Stomach smooth muscle (tissue), 2 donors: Measurements from ENCODE around the gene BICD1.

Source experiments
- H3K27ac ChIP-seq: one replicate; pipeline ENCODE4 v1.7.0; 2013; ENCODE audit warnings: mild to moderate bottlenecking, low read length, inconsistent platforms
- H3K27me3 ChIP-seq, 2 donors: one replicate each; pipeline ENCODE4 v1.7.0; 2013; ENCODE audit warnings: low read length in 2 of 2; ENCODE audit not compliant: insufficient read depth in 2 of 2, control insufficient read depth in 1 of 2
- H3K36me3 ChIP-seq, 2 donors: one replicate each; pipeline ENCODE4 v1.7.0; 2013; ENCODE audit warnings: low read length in 2 of 2; ENCODE audit not compliant: control insufficient read depth in 2 of 2, insufficient read depth in 2 of 2
- H3K4me1 ChIP-seq: one replicate; pipeline ENCODE4 v1.7.0; 2013; ENCODE audit warnings: low read length; ENCODE audit not compliant: control insufficient read depth, insufficient read depth
- H3K4me3 ChIP-seq, 2 donors: one replicate each; pipeline ENCODE4 v1.7.0; 2013; ENCODE audit warnings: low read length in 2 of 2
- H3K9ac ChIP-seq, 2 donors: one replicate each; pipeline ENCODE4 v1.7.0; 2013; ENCODE audit warnings: low read length in 2 of 2, mild to moderate bottlenecking in 1 of 2
- H3K9me3 ChIP-seq, 2 donors: one replicate each; pipeline ENCODE4 v1.7.0; 2013; ENCODE audit warnings: low read length in 2 of 2; ENCODE audit not compliant: control insufficient read depth in 2 of 2
- donor health status: healthy.
- donor health status: Pancreatic carcinoma.

Gene BICD1

DNA sequence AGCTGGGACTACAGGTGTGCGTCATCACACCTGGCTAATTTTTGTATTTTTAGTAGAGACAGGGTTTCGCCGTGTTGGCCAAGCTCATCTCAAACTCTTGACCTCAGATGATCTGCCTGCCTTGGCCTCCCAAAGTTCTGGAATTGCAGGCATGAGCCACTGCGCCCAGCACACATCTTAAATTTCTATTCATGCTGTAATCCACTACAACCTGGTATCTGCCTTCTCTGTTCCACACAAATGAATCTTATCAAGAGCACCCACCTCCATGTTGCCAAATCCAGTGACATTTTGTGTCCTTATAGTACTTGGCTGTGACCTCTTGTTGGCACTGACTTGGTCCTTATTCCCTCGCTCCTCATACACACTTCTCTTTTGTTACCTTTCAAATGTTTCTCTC is 5.8 kb upstream of the BICD1 start:
- Histone ChIP-seq H3K9me3 (no peaks in the 10 kb centered on the region), H3K36me3 (no peaks in the 10 kb centered on the region), H3K4me1 (no peaks in the 10 kb centered on the region), H3K27me3 (no peaks in the 10 kb centered on the region), H3K4me3 (no peak overlapping the region), H3K27ac (no peak overlapping the region), H3K9ac (no peak overlapping the region)

DNA sequence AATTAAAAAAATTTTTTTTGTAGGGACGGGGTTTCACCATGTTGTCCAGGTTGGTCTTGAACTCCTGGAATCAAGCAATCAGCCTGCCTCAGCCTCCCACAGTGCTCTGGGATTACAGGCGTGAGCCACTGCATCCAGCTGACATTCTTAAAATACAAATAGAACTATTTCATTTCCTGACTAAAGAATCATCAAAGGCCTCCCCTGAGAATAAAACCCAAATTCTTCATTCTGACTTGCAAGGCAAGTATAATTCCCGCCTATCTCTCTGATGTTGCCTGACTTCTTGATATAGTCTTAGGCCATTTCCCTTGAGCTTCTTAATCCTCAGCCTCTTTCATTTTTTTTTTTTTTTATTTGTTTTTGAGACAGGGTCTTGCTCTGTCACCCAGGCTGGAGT is 4.4 kb upstream of the BICD1 start:
- peaks cover 4% of the 10 kb centered on the region for H3K4me1 ChIP-seq
- no peak overlapping the region for H3K9ac ChIP-seq
- no peak overlapping the region for H3K27ac ChIP-seq
- H3K27me3 ChIP-seq: no peaks in the 10 kb centered on the region
- no peaks in the 10 kb centered on the region for H3K36me3 ChIP-seq
- no peaks in the 10 kb centered on the region for H3K9me3 ChIP-seq
- no peak overlapping the region for H3K4me3 ChIP-seq

DNA sequence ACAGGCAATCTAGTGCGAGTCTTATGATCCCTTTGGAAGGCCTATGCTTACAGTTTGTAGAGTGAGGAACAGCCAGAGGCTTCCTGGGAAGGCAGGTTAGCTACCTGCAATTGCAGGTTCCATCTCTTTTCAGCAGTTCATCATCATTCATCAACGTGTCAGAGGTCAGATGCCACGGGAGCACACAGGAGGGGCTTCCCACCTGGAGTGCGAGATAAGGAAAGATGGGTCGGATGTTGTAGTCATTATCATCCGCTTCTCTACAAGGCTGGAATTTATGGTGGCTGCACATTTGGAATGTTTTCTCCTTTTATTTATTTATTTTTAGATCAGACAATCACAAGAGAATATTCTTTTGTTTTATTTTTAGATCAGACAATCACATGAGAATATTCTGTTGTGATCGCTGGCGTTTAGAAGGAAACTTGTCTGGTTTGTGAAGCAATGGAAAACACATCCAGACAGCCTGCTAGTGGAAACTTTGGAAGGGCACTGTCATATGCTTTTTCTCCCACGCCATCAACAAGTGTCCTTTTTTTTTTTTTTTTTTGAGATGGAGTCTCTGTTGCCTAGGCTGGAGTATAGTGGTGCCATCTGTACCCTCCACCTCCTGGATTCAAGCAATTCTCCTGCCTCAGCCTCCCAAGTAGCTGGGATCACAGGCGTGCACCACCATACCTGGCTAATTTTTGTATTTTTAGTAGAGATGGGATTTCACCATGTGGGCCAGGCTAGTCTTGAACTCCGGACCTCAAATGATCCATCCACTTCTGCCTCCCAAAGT is 1.9 kb upstream of the BICD1 start:
- Histone ChIP-seq H3K9me3 (no peaks in the 10 kb centered on the region), H3K4me1 (peaks cover 12% of the 10 kb centered on the region), H3K27ac (no peak overlapping the region), H3K27me3 (no peaks in the 10 kb centered on the region), H3K9ac (no peak overlapping the region), H3K36me3 (no peaks in the 10 kb centered on the region), H3K4me3 (no peak overlapping the region)

DNA sequence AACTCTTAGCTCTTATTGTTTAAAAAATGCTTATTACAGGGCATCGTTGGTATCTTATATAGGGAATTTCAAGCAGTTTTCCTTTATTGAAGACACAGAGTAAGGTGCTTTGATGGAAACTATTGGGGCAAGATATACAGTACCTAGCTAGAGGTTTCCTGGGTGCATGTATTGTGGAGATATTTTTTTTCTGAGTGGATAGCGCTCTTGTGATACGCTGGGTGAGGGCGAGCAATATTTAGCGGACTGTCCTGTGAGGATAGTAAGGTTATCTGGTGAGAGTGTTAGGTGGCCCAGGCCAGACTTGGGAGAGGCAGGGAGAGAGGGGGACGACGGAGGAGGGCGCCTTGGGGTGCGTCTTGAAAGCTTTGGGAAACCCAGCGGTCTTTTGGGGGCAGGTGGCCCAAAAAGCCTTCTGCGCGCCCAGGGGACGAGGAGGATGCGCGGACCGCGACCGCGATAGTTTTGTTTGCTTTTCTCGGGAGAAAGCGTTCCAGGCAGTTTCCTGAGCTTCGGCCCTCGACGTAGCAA is 596 bp upstream of the BICD1 start:
- no peaks in the 10 kb centered on the region for H3K36me3 ChIP-seq
- no peaks in the 10 kb centered on the region for H3K9me3 ChIP-seq
- H3K9ac ChIP-seq: peak overlapping the region; percentile 64 to 79
- peaks cover 15% of the 10 kb centered on the region for H3K4me1 ChIP-seq
- peak overlapping the region; percentile 49 to 94 for H3K4me3 ChIP-seq
- no peaks in the 10 kb centered on the region for H3K27me3 ChIP-seq
- peak overlapping the region; percentile 90 for H3K27ac ChIP-seq

DNA sequence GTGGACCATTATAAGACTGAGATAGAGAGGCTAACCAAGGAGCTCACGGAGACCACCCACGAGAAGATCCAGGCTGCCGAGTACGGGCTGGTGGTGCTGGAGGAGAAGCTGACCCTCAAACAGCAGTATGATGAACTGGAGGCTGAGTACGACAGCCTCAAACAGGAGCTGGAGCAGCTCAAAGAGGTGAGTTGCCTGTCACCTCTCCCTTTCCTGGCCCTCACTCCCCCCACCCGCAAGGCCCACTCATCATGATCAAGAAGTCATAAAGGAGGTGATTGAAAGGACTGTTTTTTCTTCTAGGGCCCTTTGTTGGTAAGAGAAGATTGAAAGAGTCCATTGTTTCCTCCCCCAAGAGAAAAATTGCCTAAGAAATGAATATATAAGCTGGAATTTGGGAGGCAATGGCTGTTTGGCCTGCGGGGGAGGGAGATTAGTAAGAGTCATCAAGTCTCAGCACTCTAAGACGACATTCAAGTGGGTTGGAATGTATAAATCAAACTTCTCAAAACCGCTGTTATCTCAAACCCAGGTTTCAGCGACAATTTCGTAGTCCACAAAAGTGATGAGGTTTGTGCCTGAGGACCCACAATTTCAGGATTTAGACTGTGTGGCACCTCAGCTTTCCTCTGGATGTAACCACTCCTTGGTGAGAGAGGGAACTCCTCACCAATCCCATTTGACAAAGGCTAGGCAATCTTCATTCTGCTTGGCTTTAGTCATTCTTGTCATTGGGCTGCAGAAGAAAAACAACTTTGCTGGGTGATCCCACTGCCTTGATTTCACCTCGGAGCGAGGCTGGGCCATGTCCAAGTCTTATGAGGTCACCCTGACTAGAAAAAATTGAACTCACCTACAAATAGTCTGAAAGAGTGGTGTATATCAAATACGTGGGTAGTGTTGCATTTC is 966 bp downstream of the BICD1 start:
- H3K27me3 ChIP-seq: no peaks in the 10 kb centered on the region
- no peaks in the 10 kb centered on the region for H3K36me3 ChIP-seq
- H3K9me3 ChIP-seq: no peaks in the 10 kb centered on the region
- peaks cover 15% of the 10 kb centered on the region for H3K4me1 ChIP-seq
- H3K9ac ChIP-seq: peak overlapping the region; percentile 84 to 91
- peak overlapping the region; percentile 94 to 95 for H3K4me3 ChIP-seq
- H3K27ac ChIP-seq: peak overlapping the region; percentile 90

DNA sequence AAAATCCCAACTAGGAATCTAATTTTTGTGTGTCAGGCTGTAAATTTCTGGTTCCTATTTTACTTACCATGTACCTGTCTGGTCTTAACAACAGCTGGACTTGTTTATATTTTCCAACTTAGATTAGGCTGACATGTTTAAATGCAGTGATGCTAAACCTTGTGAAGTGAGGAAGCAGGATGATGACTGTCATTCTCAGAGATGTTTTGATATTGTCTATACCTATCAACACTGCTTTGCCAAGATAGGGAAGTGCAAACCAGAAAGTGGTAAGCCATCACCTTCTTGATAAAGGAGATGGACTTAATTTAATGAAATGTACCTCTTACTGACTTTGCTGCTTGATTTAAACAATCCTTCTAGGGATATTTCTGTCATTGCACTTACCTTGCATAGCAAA is 2.1 kb downstream of the BICD1 start:
- H3K9ac ChIP-seq: no peak overlapping the region
- no peak overlapping the region for H3K4me3 ChIP-seq
- H3K9me3 ChIP-seq: no peaks in the 10 kb centered on the region
- H3K4me1 ChIP-seq: peaks cover 15% of the 10 kb centered on the region
- H3K27ac ChIP-seq: no peak overlapping the region
- no peaks in the 10 kb centered on the region for H3K36me3 ChIP-seq
- H3K27me3 ChIP-seq: no peaks in the 10 kb centered on the region

DNA sequence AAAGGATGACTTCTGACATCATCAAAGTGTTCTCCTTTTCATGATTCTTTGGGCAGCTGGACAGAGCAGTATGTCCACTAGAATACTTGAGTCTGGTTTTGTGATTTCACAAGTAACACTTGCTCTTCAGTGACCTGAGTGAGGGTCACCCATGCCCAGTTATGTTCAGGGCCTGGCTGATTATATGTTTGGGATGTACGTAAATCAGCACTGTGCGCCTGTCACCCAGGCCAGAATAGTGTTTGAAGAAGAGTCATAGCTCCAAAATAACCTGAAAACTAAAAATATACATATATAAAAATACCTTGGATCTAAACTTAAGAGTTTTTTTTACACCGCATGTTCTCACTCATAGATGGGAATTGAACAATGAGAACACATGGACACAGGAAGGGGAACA is 3.8 kb downstream of the BICD1 start:
- no peaks in the 10 kb centered on the region for H3K9me3 ChIP-seq
- H3K27ac ChIP-seq: no peak overlapping the region
- H3K27me3 ChIP-seq: no peaks in the 10 kb centered on the region
- no peak overlapping the region for H3K4me3 ChIP-seq
- no peak overlapping the region for H3K9ac ChIP-seq
- no peaks in the 10 kb centered on the region for H3K36me3 ChIP-seq
- peaks cover 17% of the 10 kb centered on the region for H3K4me1 ChIP-seq

DNA sequence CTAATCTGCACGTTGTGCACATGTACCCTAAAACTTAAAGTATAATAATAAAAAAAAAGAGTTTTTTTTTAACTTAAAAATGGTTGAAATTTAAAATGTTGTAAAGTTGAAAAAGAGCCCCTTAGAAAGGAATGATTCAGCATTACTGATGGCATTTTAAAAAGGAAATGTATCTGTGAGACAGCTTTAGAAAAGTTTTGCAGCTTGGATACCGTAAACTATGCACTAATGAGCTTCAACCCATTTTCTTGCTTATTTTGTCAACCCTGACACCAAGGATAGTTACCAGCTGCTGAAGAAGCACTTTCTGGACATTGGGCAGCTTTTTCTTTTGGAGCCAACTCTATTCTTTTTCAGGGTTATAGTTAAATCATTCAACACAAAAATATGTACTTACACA is 4.3 kb downstream of the BICD1 start:
- Histone ChIP-seq H3K9me3 (no peaks in the 10 kb centered on the region), H3K9ac (no peak overlapping the region), H3K27ac (no peak overlapping the region), H3K4me3 (no peak overlapping the region), H3K4me1 (peaks cover 22% of the 10 kb centered on the region), H3K36me3 (no peaks in the 10 kb centered on the region), H3K27me3 (no peaks in the 10 kb centered on the region)

DNA sequence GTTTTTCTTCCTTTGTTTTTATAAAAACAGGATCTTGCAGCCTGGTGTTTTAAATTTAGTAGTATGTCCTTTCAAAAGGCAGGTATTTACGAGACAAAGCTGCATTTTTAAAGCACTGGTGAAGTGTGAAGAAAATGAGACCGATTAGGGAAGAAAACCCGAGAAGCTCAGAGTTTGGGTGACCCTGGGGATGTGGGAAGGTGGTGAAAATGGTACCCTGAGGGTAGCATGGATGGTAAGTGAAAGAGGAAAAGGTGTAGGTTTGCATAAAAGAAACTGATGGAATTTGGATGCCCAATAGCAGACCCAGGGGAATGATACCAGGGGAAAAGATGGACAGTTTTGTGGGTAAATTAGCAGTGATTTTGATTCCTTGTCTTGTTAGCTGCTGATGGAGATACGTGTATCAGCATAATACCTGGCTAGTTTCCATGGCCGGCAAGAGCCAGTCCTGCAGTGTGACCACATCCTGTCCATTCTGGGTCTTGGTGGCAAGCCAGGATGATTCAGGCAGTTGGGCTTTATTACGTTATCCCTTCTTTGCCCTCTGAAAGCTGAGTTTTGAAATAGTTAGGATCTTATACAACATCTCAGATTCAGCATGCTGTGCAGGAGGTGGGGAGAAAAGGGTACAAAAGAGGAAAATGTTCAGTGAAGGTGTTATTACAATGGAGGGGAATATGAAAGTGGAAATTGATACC is 8.9 kb downstream of the BICD1 start:
- Histone ChIP-seq H3K9ac (peak overlapping the region in 1 of 2 donors; percentile 14), H3K4me1 (peaks cover 7% of the 10 kb centered on the region), H3K36me3 (no peaks in the 10 kb centered on the region), H3K27me3 (no peaks in the 10 kb centered on the region), H3K4me3 (no peak overlapping the region), H3K9me3 (no peaks in the 10 kb centered on the region), H3K27ac (no peak overlapping the region)

DNA sequence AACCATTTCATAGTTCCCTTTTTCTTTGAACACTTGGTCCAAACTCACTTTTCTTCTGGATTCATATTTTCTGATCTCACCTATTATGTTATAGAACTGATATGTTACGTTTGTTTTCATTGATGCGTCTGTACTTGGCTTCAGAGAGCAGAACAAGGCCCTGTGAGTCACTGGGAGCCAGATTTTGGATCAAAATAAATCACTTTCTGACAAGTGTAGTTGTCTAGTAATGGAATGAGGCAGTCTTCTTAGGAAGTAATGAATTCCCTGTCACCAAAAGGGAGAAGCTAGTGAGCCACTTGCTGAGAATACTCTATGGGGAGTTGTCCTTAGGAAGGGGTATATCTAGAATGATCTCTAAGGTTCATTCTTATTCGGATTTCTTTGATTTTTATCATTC is 10.2 kb downstream of the BICD1 start:
- peaks cover 7% of the 10 kb centered on the region for H3K4me1 ChIP-seq
- H3K9ac ChIP-seq: no peak overlapping the region
- H3K27me3 ChIP-seq: no peaks in the 10 kb centered on the region
- H3K36me3 ChIP-seq: no peaks in the 10 kb centered on the region
- H3K4me3 ChIP-seq: no peak overlapping the region
- no peaks in the 10 kb centered on the region for H3K9me3 ChIP-seq
- no peak overlapping the region for H3K27ac ChIP-seq
